Measurements from ENCODE around the gene POLR2M.

Gene POLR2M

GRCh38 chr15:57706405-57707209 lies at the start of gene POLR2M:
TSS of gene POLR2M (plus strand) at chr15:57706714. CDS start at chr15:57706843, 129 bp downstream.
- DNase-seq: peak; percentile 95 to 97

- no peak for DNase-seq
Observed at GRCh38 chr15:57657619-57658018, 48.9 kb upstream of the POLR2M start.

GRCh38 chr15:57662091-57662744 lies 44.3 kb upstream of the POLR2M start:
- no peak for DNase-seq

- DNase-seq: no peak
Observed at GRCh38 chr15:57662802-57663201, 43.7 kb upstream of the POLR2M start.

GRCh38 chr15:57663262-57663661 lies 43.3 kb upstream of the POLR2M start:
- DNase-seq: no peak

GRCh38 chr15:57665194-57665593 lies 41.3 kb upstream of the POLR2M start:
- no peak for DNase-seq

GRCh38 chr15:57665939-57666338 lies 40.6 kb upstream of the POLR2M start:
- no peak for DNase-seq

- no peak for DNase-seq
Observed at GRCh38 chr15:57667171-57667849, 39.2 kb upstream of the POLR2M start.

- DNase-seq: no peak
Observed at GRCh38 chr15:57668016-57668415, 38.5 kb upstream of the POLR2M start.

GRCh38 chr15:57671636-57672035 lies 34.9 kb upstream of the POLR2M start:
- no peak for DNase-seq

- no peak for DNase-seq
Observed at GRCh38 chr15:57675481-57676181, 30.9 kb upstream of the POLR2M start.

- DNase-seq: no peak
Observed at GRCh38 chr15:57676585-57676984, 29.9 kb upstream of the POLR2M start.

GRCh38 chr15:57677204-57677603 lies 29.3 kb upstream of the POLR2M start:
- no peak for DNase-seq

- no peak for DNase-seq
Observed at GRCh38 chr15:57680021-57680420, 26.5 kb upstream of the POLR2M start.

GRCh38 chr15:57681011-57681410 lies 25.5 kb upstream of the POLR2M start:
- no peak for DNase-seq

GRCh38 chr15:57683481-57683880 lies 23.0 kb upstream of the POLR2M start:
- DNase-seq: no peak

- DNase-seq: no peak
Observed at GRCh38 chr15:57684491-57685151, 21.9 kb upstream of the POLR2M start.

- DNase-seq: no peak
Observed at GRCh38 chr15:57685306-57686095, 21.0 kb upstream of the POLR2M start.

- no peak for DNase-seq
Observed at GRCh38 chr15:57686657-57687056, 19.9 kb upstream of the POLR2M start.

GRCh38 chr15:57690341-57690966 lies 16.1 kb upstream of the POLR2M start:
- DNase-seq: no peak

GRCh38 chr15:57691082-57691481 lies 15.4 kb upstream of the POLR2M start:
- no peak for DNase-seq
